ENCODE measurements around the gene CCBE1.

Gene CCBE1

DNA sequence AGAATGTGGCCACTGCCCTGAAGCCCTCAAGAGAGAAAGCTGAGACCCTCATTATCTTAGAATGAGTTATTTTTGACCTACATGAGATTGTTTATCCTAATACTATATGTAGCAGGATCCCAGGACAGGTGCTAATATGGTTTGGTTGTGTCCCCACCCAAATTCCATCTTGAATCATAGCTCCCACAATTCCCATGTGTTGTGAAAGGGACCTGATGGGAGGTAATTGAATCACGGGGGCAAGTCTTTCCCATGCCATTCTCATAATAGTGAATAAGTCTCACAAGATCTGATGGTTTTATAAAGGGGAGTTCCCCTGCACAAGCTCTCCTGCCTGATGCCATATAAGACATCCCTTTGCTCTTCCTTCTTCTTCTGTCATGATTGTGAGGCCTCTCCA is 76.8 kb downstream of the CCBE1 start:
- TF ChIP-seq POLR2A (IDR thresholded peaks at IDR 0.05; ENCODE audit: low read length) (no peak), GATA1 (IDR thresholded peaks at IDR 0.05; ENCODE audit: low read depth, low read length) (no peak)
- DNase-seq: no peak

DNA sequence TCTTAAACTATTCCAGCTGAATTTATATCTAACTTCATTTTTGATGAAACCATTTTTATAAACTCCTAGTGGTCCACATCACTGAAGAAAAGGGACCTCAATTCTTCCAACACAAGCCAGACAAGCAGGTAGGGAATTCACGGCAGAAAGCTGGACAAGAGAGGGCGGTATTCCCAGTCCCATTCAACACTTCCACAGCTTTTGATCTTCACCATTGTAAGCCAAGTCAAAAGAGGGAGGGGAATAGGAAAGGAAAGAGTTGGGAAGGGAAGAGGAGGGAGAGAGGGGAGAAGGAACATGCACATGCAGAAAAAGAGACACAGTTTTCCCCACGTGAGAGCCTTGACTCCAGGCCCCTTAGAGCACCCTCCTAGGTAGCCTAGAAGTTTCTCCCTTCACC is 77.4 kb downstream of the CCBE1 start:
- DNase-seq: no peak
- TF ChIP-seq POLR2A (IDR thresholded peaks at IDR 0.05; ENCODE audit: low read length) (no peak), GATA1 (IDR thresholded peaks at IDR 0.05; ENCODE audit: low read depth, low read length) (no peak)

DNA sequence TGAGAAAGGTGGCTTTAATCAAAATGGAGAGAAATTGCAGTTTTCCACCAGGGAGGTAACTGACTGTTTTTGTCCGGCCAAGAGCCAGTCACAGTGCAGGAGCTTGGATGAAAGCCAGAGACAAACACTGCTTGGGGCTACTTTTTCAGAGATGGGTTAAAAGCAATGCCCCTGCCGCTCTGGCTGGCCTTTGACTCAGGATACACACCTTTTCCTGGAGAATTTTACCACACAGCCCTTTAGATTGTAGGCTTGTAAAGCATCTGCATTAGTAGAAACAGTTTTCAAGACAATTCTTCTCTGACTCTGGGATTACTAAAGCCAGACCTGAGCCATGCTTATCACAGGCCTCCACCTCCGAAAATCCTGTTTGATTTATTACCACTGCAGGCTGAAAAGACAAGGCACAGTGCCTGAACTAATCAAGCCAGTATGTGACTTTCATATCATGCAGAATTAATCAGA is 79.7 kb downstream of the CCBE1 start:
- DNase-seq: no peak
- no peak for TF ChIP-seq GATA1 (IDR thresholded peaks at IDR 0.05; ENCODE audit: low read depth, low read length)

DNA sequence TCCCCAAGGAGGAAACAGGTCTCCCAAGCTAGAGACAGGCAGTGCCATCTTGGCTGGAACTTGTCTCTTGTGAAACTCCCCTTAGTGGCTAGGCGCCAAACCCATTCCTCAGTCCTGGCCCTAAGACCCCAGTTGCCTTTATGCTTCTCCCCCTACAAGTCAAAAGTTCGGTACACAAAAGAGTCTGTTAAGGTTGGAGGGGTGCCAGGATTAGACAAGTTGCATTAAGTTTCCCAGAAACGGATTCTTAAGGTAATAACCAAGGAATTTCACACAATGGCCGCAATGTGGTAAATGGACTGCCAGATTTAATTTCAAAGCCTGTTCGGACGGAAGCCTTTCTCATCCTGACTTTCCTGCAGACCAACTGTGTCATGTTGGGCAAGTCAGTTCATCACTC is 80.7 kb downstream of the CCBE1 start:
- TF ChIP-seq GATA1 (IDR thresholded peaks at IDR 0.05; ENCODE audit: low read depth, low read length) (no peak), POLR2A (IDR thresholded peaks at IDR 0.05; ENCODE audit: low read length) (no peak)
- DNase-seq: no peak

DNA sequence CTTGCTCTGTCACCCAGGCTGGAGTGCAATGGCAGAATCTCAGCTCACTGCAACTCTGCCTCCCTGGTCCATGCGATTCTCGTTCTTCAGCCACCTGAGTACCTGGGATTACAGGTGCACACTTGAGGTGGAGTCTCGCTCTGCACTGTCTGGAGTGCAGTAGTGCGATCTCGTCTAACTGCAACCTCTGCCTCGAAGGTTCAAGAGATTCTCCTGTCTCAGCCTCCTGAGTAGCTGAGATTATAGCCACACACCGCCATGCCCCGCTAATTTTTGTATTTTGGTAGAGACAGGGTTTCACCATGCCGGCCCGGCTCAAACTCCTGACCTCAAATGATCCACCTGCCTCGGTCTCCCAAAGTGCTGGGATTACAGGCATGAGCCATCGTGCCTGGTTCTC is 83.3 kb downstream of the CCBE1 start:
- TF ChIP-seq GATA1 (IDR thresholded peaks at IDR 0.05; ENCODE audit: low read depth, low read length) (no peak), POLR2A (IDR thresholded peaks at IDR 0.05; ENCODE audit: low read length) (no peak)

DNA sequence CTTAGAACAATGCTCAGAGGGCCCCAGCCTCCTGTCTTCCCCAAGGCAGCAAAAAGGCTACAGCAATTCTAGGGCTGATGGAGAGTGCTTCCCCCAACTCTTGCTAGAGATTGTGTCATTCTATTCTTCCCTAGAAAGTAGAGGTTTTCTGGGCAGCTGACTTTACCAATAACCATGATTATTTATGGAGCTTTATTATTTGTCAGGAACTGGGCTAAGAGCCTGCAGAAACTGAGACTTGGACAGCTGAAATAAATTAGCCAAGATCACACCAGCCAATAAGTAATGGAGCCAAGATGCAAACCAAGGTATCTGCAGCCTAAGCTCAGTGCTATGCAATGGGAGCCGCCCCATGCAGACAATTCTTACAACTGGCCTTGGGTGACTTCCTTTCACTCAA is 84.8 kb downstream of the CCBE1 start:
- TF ChIP-seq GATA1 (IDR thresholded peaks at IDR 0.05; ENCODE audit: low read depth, low read length) (no peak), POLR2A (IDR thresholded peaks at IDR 0.05; ENCODE audit: low read length) (no peak)
- no peak for DNase-seq

More for the DNA sequence above, 83.3 kb downstream of the CCBE1 start:
- DNase-seq: no peak

DNA sequence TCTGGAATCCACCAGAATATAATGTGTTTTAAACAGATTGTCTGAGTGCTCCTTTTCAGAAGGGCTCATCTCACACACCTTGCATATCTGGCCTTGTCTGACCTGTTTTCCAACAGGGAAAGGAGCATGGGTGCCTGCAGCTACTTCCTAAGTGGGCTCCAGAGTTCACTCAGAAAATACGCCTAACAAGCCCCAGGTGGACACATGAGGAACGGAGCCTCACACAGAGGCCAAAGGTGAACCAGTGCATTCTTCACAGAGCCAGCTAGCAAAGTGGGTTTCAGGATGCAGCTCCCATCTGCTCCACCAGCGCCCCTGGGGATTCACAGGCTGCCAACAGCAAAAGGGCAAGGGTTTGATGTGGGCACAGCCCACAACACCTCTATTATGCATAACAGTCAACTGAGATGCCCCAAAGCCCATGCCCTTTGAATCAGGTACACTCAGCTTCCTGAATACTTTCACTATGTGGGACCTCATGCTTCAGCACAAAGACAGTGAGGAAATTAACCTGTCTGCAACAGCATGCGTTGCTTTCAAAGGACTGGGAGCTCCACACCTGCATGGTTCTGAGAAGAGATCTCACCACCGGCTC is 86.6 kb downstream of the CCBE1 start:
- TF ChIP-seq GATA1 (IDR thresholded peaks at IDR 0.05; ENCODE audit: low read depth, low read length) (no peak), POLR2A (IDR thresholded peaks at IDR 0.05; ENCODE audit: low read length) (no peak)
- DNase-seq: no peak

DNA sequence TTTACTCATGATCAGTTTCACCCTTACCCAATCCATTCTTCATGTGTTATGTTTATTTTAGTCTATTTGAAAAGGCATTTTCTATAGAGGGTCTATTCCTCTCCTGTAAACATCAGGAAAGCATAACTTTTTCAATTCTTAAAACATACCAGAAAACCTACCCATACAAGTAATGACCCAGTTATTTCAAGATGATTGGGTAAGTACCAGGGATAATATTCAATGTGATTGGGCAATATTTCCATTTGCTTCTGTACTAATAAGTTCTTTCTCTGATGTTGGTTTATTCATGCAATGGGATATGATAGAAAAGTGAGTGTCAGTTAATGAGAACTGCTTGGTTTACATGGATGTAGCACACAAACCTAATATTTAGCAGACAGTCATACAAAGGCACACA is 87.6 kb downstream of the CCBE1 start:
- TF ChIP-seq POLR2A (IDR thresholded peaks at IDR 0.05; ENCODE audit: low read length) (no peak), GATA1 (IDR thresholded peaks at IDR 0.05; ENCODE audit: low read depth, low read length) (no peak)

DNA sequence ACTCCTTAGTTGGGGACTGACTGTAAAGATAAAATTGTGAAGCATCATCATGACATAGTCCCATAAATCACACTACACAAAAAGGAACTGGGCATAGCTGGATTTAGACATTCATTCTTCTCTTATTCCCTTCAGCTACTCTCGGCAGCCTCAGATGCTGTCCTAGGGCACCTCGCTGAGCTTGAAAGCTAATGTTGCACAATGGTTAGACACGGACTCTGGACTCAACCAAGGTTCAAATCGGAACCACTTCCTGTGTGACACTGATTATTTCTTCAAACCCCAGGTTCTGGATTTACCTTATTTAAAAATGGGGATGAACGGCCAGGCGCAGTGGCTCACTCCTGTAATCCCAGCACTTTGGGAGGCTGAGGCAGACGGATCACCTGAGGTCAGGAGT is 89.8 kb downstream of the CCBE1 start:
- DNase-seq: no peak
- no peak for TF ChIP-seq GATA1 (IDR thresholded peaks at IDR 0.05; ENCODE audit: low read depth, low read length)
- TF ChIP-seq POLR2A (IDR thresholded peaks at IDR 0.05; ENCODE audit: low read length): no peak

More for the DNA sequence above, 87.6 kb downstream of the CCBE1 start:
- DNase-seq: no peak

DNA sequence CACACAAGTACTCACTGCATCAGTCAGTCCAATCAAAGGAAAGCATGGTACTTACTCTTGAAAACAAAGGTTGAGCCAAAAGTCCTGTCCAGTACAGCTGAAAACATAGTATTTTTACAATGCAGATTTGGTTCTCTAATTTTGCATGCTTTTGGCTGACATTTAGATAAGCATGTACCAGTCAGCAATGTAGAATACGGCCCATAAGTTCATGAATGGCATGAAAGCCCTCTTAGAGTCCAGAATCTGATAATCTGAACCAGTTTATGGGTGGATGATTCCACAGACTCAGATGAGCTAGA is 90.2 kb downstream of the CCBE1 start:
- TF ChIP-seq POLR2A (IDR thresholded peaks at IDR 0.05; ENCODE audit: low read length): no peak
- TF ChIP-seq GATA1 (IDR thresholded peaks at IDR 0.05; ENCODE audit: low read depth, low read length): no peak
- DNase-seq: no peak

DNA sequence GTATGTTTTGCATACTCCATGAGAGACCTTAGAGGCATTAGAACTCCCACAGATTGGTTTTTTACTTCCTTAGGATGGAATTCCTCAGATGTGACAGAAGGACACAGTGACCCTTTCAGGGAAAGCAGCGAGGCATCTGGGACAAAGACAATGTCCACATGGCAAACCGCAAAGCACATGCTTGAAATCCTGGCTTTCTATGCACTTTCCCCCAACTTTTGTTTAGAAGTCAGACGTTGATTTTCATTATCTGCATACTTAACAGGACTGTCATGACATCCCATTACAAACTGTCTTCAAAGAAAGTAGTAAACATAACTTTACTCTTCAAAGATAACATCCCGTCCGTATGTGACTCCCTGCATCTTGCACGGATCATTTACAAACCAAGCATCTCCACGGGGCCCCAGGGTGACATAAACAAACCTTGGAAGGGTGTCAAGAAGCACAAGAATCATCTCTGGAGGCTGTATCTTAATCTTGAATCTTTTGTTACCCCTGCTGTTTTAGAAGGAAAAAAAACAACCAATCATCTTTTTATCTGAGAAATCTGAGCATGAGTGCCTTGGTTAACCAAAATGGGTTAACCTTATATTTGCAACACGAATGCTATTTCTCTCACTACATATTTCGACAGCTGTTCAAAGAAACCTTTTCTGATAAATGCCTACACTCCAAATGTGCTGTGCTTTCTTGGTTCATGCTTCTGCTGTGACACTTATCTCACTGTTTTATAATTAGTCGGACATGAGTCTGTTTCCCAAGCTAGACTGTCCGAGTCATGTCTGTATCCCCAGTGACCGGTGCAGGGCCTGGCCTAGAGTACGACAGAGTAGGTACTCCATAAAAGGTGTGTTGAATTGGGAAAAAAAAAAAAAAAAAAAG is 90.8 kb downstream of the CCBE1 start:
- no peak for TF ChIP-seq GATA1 (IDR thresholded peaks at IDR 0.05; ENCODE audit: low read depth, low read length)
- no peak for TF ChIP-seq POLR2A (IDR thresholded peaks at IDR 0.05; ENCODE audit: low read length)
- DNase-seq: no peak

DNA sequence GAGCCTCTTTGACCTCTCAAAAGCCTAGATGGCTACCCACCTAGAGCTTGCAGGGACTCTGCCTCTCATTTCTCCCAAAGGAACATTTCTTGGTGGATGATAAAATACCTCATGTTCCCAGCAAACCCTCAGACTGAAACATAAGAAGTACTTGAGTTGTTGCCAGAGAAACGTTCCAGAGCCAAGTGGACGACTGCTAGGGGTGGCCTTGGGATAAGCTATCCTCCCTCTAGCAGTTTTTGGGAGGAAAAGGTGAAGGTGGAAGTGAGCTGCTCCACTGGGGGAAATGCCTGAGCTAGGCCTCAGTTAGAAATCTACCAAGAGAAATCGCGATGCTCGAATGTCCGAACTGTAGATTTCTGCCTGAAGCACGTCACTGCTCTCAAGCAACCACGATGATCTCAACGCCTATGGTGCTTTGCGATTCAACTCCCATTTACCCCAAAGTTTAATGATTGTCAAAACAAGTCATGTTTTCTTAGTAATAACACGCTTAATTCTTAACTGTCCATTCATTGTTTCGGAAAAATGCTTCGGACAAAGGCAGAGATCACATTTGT is 91.5 kb downstream of the CCBE1 start:
- no peak for DNase-seq
- TF ChIP-seq POLR2A (IDR thresholded peaks at IDR 0.05; ENCODE audit: low read length) (no peak), GATA1 (IDR thresholded peaks at IDR 0.05; ENCODE audit: low read depth, low read length) (no peak)

DNA sequence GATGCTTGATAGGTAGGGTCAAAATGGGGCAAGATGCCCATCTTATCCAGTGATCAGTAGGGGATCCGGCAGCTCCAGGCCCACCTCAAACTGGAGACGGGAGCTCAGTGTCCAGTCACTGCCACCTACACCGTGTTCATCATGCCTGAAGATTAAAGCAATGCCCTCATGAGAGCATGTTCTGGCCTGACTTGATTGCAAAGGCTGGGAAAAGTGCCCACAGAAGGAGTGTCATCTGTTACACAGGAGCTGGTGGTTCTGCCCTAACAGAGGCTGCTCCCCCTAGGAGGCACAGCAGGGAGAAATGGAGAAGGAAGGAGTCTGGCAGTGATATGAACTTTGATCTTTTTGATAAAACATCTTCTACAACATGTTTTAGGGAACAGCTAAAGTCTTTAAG is 92.3 kb downstream of the CCBE1 start:
- TF ChIP-seq POLR2A (IDR thresholded peaks at IDR 0.05; ENCODE audit: low read length): no peak
- no peak for TF ChIP-seq GATA1 (IDR thresholded peaks at IDR 0.05; ENCODE audit: low read depth, low read length)
- no peak for DNase-seq

DNA sequence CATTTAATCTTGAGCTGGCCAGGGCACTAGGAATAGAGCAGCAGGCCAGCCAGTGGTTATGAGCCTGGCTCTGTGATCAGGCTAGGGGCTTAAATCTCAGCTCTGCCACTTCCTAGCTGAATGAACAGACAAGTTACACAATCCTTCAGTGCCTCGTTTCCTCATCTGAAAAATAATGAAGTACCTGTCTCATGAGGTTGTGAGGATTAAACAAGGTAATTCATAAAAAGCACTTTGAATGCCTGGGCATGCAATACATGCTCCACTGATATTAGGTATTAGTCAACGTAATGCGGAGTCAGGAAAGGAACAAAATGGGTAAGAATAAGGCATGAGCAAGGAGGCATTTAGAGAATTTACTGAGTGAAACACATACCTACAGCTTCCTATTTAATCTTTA is 100.2 kb downstream of the CCBE1 start:
- TF ChIP-seq GATA1 (IDR thresholded peaks at IDR 0.05; ENCODE audit: low read depth, low read length): no peak
- TF ChIP-seq POLR2A (IDR thresholded peaks at IDR 0.05; ENCODE audit: low read length): no peak
- DNase-seq: no peak

DNA sequence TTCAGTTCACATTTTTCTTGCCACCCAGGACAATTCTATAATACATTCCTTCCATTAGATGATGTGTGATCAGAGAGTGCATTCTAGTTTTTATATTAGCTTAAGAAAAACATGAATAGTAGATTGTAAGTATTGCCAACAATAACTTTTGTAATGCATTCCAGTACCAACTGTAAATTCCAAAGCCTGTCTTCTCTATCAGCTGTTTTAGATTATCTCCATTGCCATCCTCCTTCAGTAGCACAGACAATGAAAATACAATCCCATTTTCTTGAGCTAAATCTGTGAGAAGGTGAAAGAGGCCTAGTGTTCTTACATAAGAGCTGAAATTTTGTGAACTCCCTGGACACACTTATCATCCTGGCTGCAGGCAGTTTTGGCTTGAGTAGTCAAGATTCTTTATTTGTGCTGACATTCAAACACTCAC is 103.9 kb downstream of the CCBE1 start:
- no peak for TF ChIP-seq POLR2A (IDR thresholded peaks at IDR 0.05; ENCODE audit: low read length)
- TF ChIP-seq GATA1 (IDR thresholded peaks at IDR 0.05; ENCODE audit: low read depth, low read length): no peak
- no peak for DNase-seq

Data from erythroblast (primary cell).